Measurements from ENCODE around the gene PARD3B. TPM values are rescaled to one million over a fixed set of nuclear protein-coding genes. Genes with fewer than 3 reads are reported as not detected.

The PARD3B gene
- total and polyA plus RNA-seq, 10 of the 15 experiments (the other 5 are each of a cell fraction or from before 2014, with no cell fraction given): 0.01 to 0.54 (median 0.07) TPM; not detected in 7

- intact Hi-C loops (cut with micrococcal nuclease; ENCODE audit: unreplicated experiment) (no loop called here), in situ Hi-C loops (cut with MboI) (no loop called here)
- no peak for FAIRE-seq
- Histone ChIP-seq H3K36me3 (ENCODE audit: control insufficient read depth in 2 of 2, insufficient read depth in 2 of 2, low read length in 1 of 2) (no peaks in the 10 kb centered on the region), H3K4me2 (ENCODE audit: control insufficient read depth, insufficient read depth) (no peak overlapping the region), H3K79me2 (ENCODE audit: control insufficient read depth, insufficient read depth, low read length) (no peaks in the 10 kb centered on the region), H2AFZ (ENCODE audit: control insufficient read depth, low read depth, low read length) (no peak overlapping the region), H3K4me3 (no peak overlapping the region), H4K20me1 (ENCODE audit: control insufficient read depth, insufficient read depth) (no peaks in the 10 kb centered on the region), H3K9me3 (replicated peaks; ENCODE audit: control insufficient read depth, insufficient read depth, low read length) (no peaks in the 10 kb centered on the region), H3K27me3 (replicated peaks in 1 of 2; ENCODE audit: control insufficient read depth in 2 of 2, insufficient read depth in 2 of 2, low read length in 1 of 2) (no peaks in the 10 kb centered on the region), H3K4me1 (ENCODE audit: control insufficient read depth, insufficient read depth, low read length) (no peaks in the 10 kb centered on the region), H3K27ac (ENCODE audit: control insufficient read depth, insufficient read depth) (no peak overlapping the region), H3K9ac (ENCODE audit: control insufficient read depth, insufficient read depth, low read length) (no peak overlapping the region)
- ChIA-PET RAD21 (ENCODE audit: unreplicated experiment) (no interaction called here), SMC1A (ENCODE audit: uncharacterized antibody, unreplicated experiment) (no interaction called here), POLR2A (no interaction called here), CTCF (no interaction called here)
- 29% methylated on average over 11 of the region's 11 CpGs for WGBS (ENCODE audit: insufficient coverage, insufficient replicate concordance, low lambda C conversion rate, missing lambda C conversion rate)
- DNase-seq (ENCODE audit: low read depth, low spot score): no peak
- no peak for ATAC-seq
- TF ChIP-seq ZNF274 (IDR thresholded peaks at IDR 0.05; ENCODE audit: insufficient read depth, insufficient read length) (no peak), IRF5 (IDR thresholded peaks at IDR 0.05; ENCODE audit: borderline replicate concordance) (no peak), ZZZ3 (IDR thresholded peaks at IDR 0.05; ENCODE audit: control insufficient read depth, insufficient read length, low read depth) (no peak), HDGF (IDR thresholded peaks at IDR 0.05) (no peak), MTA3 (IDR thresholded peaks at IDR 0.05; ENCODE audit: borderline replicate concordance, low read length) (no peak), RAD51 (IDR thresholded peaks at IDR 0.05) (no peak), MLLT1 (IDR thresholded peaks at IDR 0.05) (no peak), PAX8 (IDR thresholded peaks at IDR 0.05) (no peak), EED (IDR thresholded peaks at IDR 0.05; ENCODE audit: low read depth) (no peak), NFXL1 (IDR thresholded peaks at IDR 0.05; ENCODE audit: borderline replicate concordance) (no peak)
- no TSS peak for BruUV-seq (replicated peaks)
Observed at GRCh38 chr2:204578928-204579598, 33.8 kb downstream of the PARD3B start.
